Activated naive CD4-positive, alpha-beta T cell treated with anti-CD3 and anti-CD28 coated beads, Interleukin-2, amount 50 U/mL, for 72 hours (primary cell): ENCODE data around the gene ZCCHC10. TPM values are rescaled to one million over a fixed set of nuclear protein-coding genes. Genes with fewer than 3 reads are reported as not detected.
A peak's percentile ranks its signal among the peaks of the same experiment; 100 is the strongest.

ENCODE experiments used
- ATAC-seq, 2 donors: fragments of 150-1000 bp; cut with Tn5 transposase; 2 replicates each; pipeline ENCODE4 v1.10.0; 2021; ENCODE audit warnings: mild to moderate bottlenecking in 2 of 2, moderate library complexity in 2 of 2
- DNase-seq, 2 donors: peaks; one replicate each; pipeline ENCODE4 v3.0.0; 2021 to 2022; ENCODE audit warnings: low spot score in 2 of 2
- H3K27ac Mint-ChIP-seq, 2 donors: one replicate each; pipeline ENCODE4 v1.8.0; 2022; ENCODE audit warnings: mild to moderate bottlenecking in 2 of 2, mixed read lengths in 2 of 2
- H3K36me3 Mint-ChIP-seq, 2 donors: one replicate each; pipeline ENCODE4 v1.8.0; 2022; ENCODE audit warnings: mixed read lengths in 2 of 2
- H3K9me3 Mint-ChIP-seq, 2 donors: one replicate each; pipeline ENCODE4 v1.8.0; 2022; ENCODE audit warnings: mixed read lengths in 2 of 2
- total RNA-seq, 2 donors: library from RNA; stranded (reverse); gene quantifications; one replicate each; pipeline ENCODE4 v1.2.3, GENCODE V29; 2022

Gene ZCCHC10
- 10 to 100 TPM; 24.9 to 34.8 TPM for total RNA-seq

- Mint-ChIP-seq H3K9me3 (no peaks in the 10 kb centered on the region), H3K36me3 (peaks cover 11 to 16% of the 10 kb centered on the region in 2 donors), H3K27ac (peak within 1 kb of the TSS; percentile 90 to 96)
- ATAC-seq = peak; percentile 99
- peak; percentile 90 to 91 for DNase-seq
Observed at GRCh38 chr5:133025804-133026663, at the start of gene ZCCHC10. ZCCHC10 (minus strand) TSS chr5:133026549; CDS start chr5:133026537, 12 bp downstream.

DNA sequence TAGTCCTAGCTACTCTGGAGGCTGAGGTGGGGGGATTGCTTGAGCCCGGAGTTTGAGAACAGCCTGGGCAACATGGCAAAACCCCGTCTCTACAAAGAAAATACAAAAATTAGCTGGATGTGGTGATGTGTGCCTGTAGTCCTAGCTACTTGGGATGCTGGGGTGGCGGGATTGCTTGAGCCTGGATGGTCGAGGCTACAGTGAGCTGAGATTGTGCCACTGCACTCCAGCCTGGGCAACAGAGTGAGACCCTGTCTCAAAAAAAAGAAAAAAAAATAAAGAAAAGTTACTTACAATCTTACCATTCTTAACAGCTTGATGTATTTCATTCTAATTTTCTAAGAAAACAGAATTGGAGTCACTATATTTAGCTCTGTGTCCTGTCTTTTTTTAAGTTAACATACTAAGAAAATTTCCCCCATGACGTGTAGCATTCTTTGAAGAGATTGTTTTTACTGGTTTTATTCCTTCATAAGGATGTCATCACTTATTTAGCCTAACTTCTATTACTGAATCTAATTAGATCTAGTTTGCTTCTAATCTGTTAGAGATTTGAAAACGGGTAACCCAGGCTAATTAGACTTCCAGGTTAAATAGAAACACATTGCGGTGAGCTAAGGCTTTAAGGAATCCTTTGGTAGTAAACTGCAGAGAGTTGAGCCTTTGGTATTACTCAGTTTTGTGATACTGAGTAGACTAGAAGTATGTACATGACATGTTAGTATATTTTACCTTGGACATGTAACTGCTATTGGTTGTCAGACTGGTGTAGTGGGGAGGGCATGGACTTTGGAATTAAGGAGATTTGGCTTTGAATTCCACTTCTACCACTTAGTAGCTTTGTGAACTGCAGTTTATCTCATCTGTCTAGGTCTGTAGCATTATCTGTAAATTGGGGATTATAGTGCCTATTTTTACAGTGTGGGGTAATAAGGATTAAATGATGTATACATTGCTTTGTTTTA is 49.5 kb upstream of the ZCCHC10 start:
- peaks cover 21 to 32% of the 10 kb centered on the region in 2 donors for H3K36me3 Mint-ChIP-seq
- DNase-seq (no peak), ATAC-seq (no peak)
- H3K9me3 Mint-ChIP-seq = no peaks in the 10 kb centered on the region
- H3K27ac Mint-ChIP-seq = peak overlapping the region in 1 of 2 donors; percentile 66

DNA sequence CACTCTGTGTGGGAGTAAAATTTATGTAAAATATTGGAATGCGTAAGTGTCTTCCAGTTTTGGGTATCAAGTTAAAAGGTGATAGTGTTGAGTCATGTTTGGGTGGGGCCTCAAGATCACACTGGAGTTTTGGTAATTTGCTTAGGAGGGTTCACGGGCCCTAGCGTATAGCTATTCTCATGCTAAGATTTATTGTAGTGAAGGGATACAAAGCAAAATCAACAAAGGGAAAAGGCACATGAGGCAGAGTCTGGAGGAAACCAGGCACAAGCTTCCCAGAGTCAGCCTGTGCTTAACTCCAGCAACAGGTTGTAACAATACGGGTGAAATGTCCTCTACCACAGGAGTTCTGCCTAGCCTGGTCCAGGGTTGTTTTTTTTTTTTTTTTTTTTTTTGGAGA is 45.7 kb upstream of the ZCCHC10 start:
- peak overlapping the region in 1 of 2 donors; percentile 65 for H3K27ac Mint-ChIP-seq
- H3K9me3 Mint-ChIP-seq = no peaks in the 10 kb centered on the region
- peaks cover 39 to 45% of the 10 kb centered on the region in 2 donors for H3K36me3 Mint-ChIP-seq

DNA sequence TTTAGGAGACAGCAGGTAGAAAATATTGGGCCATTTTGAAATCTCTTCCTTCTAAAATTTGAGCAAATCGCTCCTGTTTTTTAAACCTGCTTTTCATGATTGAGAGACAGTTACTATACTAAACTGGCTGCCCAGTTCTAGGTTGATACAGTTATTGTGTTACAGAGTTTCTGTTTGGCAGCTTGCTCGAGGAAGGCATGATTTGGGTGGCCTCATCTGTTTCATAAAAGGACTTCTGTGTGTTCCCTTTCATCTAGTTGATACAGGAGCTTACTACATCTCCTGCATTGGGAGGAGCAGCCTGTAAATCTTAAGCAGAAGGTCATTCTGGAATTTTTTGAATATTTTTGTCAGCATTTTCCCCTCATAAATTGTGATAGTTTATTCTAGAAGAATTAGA is 39.7 kb upstream of the ZCCHC10 start:
- Mint-ChIP-seq H3K27ac (no peak overlapping the region), H3K36me3 (peaks cover 20 to 23% of the 10 kb centered on the region in 2 donors), H3K9me3 (no peaks in the 10 kb centered on the region)
- DNase-seq (no peak), ATAC-seq (no peak)

More for the DNA sequence above, 45.7 kb upstream of the ZCCHC10 start:
- ATAC-seq = no peak
- no peak for DNase-seq

DNA sequence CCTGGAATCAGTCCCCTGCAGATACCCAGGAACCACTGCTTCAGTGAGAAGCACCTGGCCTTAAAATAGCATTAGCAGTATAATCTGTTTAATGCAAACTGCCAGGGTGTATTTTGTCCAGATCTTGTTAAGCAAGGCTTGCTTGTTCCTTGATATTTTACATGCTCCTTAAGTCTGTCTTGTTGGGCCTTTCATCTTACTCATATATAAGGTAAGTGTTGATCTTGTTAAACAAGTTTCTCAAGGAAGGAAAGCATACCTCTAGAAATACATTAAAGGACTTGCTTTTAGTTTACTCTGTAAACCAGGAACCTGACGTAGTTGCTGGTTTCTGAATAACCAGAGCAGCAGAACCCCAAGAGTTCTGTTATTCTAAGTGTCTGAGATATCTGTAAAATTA is 39.1 kb upstream of the ZCCHC10 start:
- DNase-seq (no peak), ATAC-seq (no peak)
- no peaks in the 10 kb centered on the region for H3K9me3 Mint-ChIP-seq
- peaks cover 14 to 17% of the 10 kb centered on the region in 2 donors for H3K36me3 Mint-ChIP-seq
- H3K27ac Mint-ChIP-seq = no peak overlapping the region

- DNase-seq (no peak), ATAC-seq (no peak)
- no peak overlapping the region for H3K27ac Mint-ChIP-seq
- no peaks in the 10 kb centered on the region for H3K9me3 Mint-ChIP-seq
- peaks cover 5 to 7% of the 10 kb centered on the region in 2 donors for H3K36me3 Mint-ChIP-seq
Observed at GRCh38 chr5:133063965-133064364, 37.6 kb upstream of the ZCCHC10 start.

GRCh38 chr5:133062276-133062675 is 35.9 kb upstream of the ZCCHC10 start:
- Mint-ChIP-seq H3K27ac (peak overlapping the region; percentile 12 to 24), H3K9me3 (no peaks in the 10 kb centered on the region), H3K36me3 (peaks cover 0 to under 1% of the 10 kb centered on the region in 2 donors)
- no peak for DNase-seq
- no peak for ATAC-seq

GRCh38 chr5:133059621-133060020 is 33.3 kb upstream of the ZCCHC10 start:
- DNase-seq (no peak), ATAC-seq (no peak)
- no peaks in the 10 kb centered on the region for H3K36me3 Mint-ChIP-seq
- no peaks in the 10 kb centered on the region for H3K9me3 Mint-ChIP-seq
- no peak overlapping the region for H3K27ac Mint-ChIP-seq

- Mint-ChIP-seq H3K27ac (no peak overlapping the region), H3K36me3 (peaks cover 0 to 11% of the 10 kb centered on the region in 2 donors), H3K9me3 (no peaks in the 10 kb centered on the region)
- no peak for DNase-seq
- ATAC-seq = no peak
Observed at GRCh38 chr5:133056891-133057290, 30.5 kb upstream of the ZCCHC10 start.

GRCh38 chr5:133054697-133055471 is 28.5 kb upstream of the ZCCHC10 start:
- ATAC-seq (no peak), DNase-seq (no peak)
- Mint-ChIP-seq H3K27ac (no peak overlapping the region), H3K36me3 (peaks cover 6 to 22% of the 10 kb centered on the region in 2 donors), H3K9me3 (no peaks in the 10 kb centered on the region)

- no peak for DNase-seq
- H3K36me3 Mint-ChIP-seq = peaks cover 6 to 22% of the 10 kb centered on the region in 2 donors
- peak overlapping the region; percentile 98 to 100 for H3K27ac Mint-ChIP-seq
- no peaks in the 10 kb centered on the region for H3K9me3 Mint-ChIP-seq
- no peak for ATAC-seq
Observed at GRCh38 chr5:133053448-133053847, 27.1 kb upstream of the ZCCHC10 start.

GRCh38 chr5:133052317-133053175 is 26.2 kb upstream of the ZCCHC10 start:
- ATAC-seq (peak; percentile 14 to 50), DNase-seq (peak; percentile 75 to 81)
- Mint-ChIP-seq H3K9me3 (no peaks in the 10 kb centered on the region), H3K27ac (peak overlapping the region; percentile 98 to 100), H3K36me3 (peaks cover 6 to 22% of the 10 kb centered on the region in 2 donors)

- ATAC-seq (peak; percentile 85 to 89), DNase-seq (peak; percentile 96 to 98)
- Mint-ChIP-seq H3K36me3 (peaks cover 6 to 22% of the 10 kb centered on the region in 2 donors), H3K27ac (peak within 1 kb of the TSS; percentile 98 to 100), H3K9me3 (no peaks in the 10 kb centered on the region)
Observed at GRCh38 chr5:133051542-133052316, 25.4 kb upstream of the ZCCHC10 start, which contains the start of gene HSPA4. HSPA4 (plus strand) TSS chr5:133052013; CDS start chr5:133052251, 238 bp downstream.

GRCh38 chr5:133051061-133051541 is 24.8 kb upstream of the ZCCHC10 start:
- Mint-ChIP-seq H3K9me3 (no peaks in the 10 kb centered on the region), H3K27ac (peak overlapping the region; percentile 98 to 100), H3K36me3 (peaks cover 6 to 22% of the 10 kb centered on the region in 2 donors)
- DNase-seq = no peak
- no peak for ATAC-seq
